Hepatocyte (in vitro differentiated cells): ENCODE data around the gene TRIM51. TPM values are rescaled to one million over a fixed set of nuclear protein-coding genes. Genes with fewer than 3 reads are reported as not detected.

Experiments
- DNase-seq: peaks from one replicate; pipeline ENCODE4 v3.0.0-alpha.2; 2016; ENCODE audit warnings: low spot score
- H2AFZ ChIP-seq: fragments of 200-600 bp; sonication (generic); 2 replicates; pipeline ENCODE4 v1.6.0; 2016; ENCODE audit warnings: antibody characterized with exemption, mild to moderate bottlenecking
- H3K27ac ChIP-seq: fragments of 200-600 bp; sonication (generic); 2 replicates; pipeline ENCODE4 v1.5.1; 2016; ENCODE audit warnings: mild to moderate bottlenecking
- H3K27me3 ChIP-seq: fragments of 200-600 bp; sonication (generic); 2 replicates; pipeline ENCODE4 v1.6.1; 2016
- H3K36me3 ChIP-seq: fragments of 200-600 bp; sonication (generic); replicated peaks from 2 replicates; pipeline ENCODE4 v1.5.1; 2016; ENCODE audit warnings: low read depth; ENCODE audit not compliant: insufficient read depth
- H3K4me1 ChIP-seq: fragments of 200-600 bp; sonication (generic); 2 replicates; pipeline ENCODE4 v1.5.1; 2016; ENCODE audit warnings: mild to moderate bottlenecking, moderate library complexity; ENCODE audit not compliant: insufficient read depth
- H3K4me2 ChIP-seq: fragments of 200-600 bp; sonication (generic); 2 replicates; pipeline ENCODE4 v1.6.0; 2016
- H3K4me3 ChIP-seq: fragments of 200-600 bp; sonication (generic); 2 replicates; pipeline ENCODE4 v1.5.1; 2016; ENCODE audit warnings: mild to moderate bottlenecking
- H3K79me2 ChIP-seq: fragments of 200-600 bp; sonication (generic); 2 replicates; pipeline ENCODE4 v1.6.0; 2017; ENCODE audit warnings: mild to moderate bottlenecking
- H3K9me2 ChIP-seq: fragments of 200-600 bp; sonication (generic); replicated peaks from 2 replicates; pipeline ENCODE4 v1.6.0; 2017; ENCODE audit warnings: mild to moderate bottlenecking; ENCODE audit not compliant: insufficient read depth
- H3K9me3 ChIP-seq: fragments of 200-600 bp; sonication (generic); 2 replicates; pipeline ENCODE4 v1.5.1; 2016; ENCODE audit warnings: low read depth, mild to moderate bottlenecking
- H4K20me1 ChIP-seq: fragments of 200-600 bp; sonication (generic); 2 replicates; pipeline ENCODE4 v1.6.0; 2016; ENCODE audit warnings: mild to moderate bottlenecking; ENCODE audit not compliant: insufficient read depth, poor library complexity, severe bottlenecking
- EZH2 ChIP-seq: fragments of 200-600 bp; sonication (generic); IDR thresholded peaks from 2 replicates; pipeline ENCODE4 v1.6.1; 2016; ENCODE audit warnings: antibody characterized with exemption, mild to moderate bottlenecking, borderline replicate concordance
- EZH2phosphoT487 ChIP-seq: fragments of 200-600 bp; sonication (generic); IDR thresholded peaks from one replicate; pipeline ENCODE4 v1.6.1; 2018; ENCODE audit warnings: antibody characterized with exemption, mild to moderate bottlenecking, low read depth, moderate library complexity; ENCODE audit not compliant: unreplicated experiment, severe bottlenecking
- WGBS: methylation state at CpG from one replicate; pipeline ENCODE4 v1.1.6; 2016; ENCODE audit warnings: low lambda C conversion rate; ENCODE audit errors: missing lambda C conversion rate; 5-methylcytosine and 5-hydroxymethylcytosine counted together
- polyA plus RNA-seq: library from polyadenylated mRNA; unstranded; fragments of >200 nt; fragmentation: Nextera tagmentation; extraction: Ambion mirVana; gene quantifications from 2 replicates; pipeline ENCODE4 v1.2.1, GENCODE V29; 2016
- total RNA-seq: library from RNA; depleted of rRNA; stranded (reverse); fragments of >200 nt; gene quantifications from 2 replicates; pipeline ENCODE4 v1.2.3, GENCODE V29; 2014
- TF ChIP-seq, protein P1 (sequence below): fragments of 200-600 bp; sonication (generic); IDR thresholded peaks from 2 replicates; pipeline ENCODE4 v1.5.1; 2016; ENCODE audit warnings: antibody characterized with exemption, mild to moderate bottlenecking; ENCODE audit not compliant: poor library complexity

The TRIM51 gene
- total and polyA plus RNA-seq, 2 experiments from 2014 or later, result not detected

DNA sequence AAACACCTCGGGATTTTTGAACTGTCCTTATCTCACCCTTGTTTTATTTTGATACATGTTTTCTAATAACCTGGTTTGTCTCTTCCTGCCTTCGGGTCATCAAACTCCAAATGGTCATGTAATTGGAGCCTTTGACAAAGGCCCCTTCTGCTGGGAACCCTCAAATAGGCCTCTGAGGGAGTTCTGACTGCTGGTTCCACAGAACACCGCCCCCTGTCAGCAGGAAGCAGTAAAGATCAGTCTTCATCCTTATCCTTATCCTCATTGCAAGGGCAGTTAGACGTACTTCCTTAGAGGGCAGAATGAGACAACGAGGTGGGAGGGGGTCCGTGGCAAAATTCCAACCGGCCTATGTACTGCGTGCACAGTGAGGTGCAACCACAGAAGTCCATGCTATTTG lies 12.1 kb downstream of the TRIM51 start:
- H3K4me3 ChIP-seq, result no peak overlapping the region
- 70% methylated on average over 8 of the region's 8 CpGs for WGBS
- H3K9me2 ChIP-seq, result no peaks in the 10 kb centered on the region
- H3K79me2 ChIP-seq, result no peaks in the 10 kb centered on the region
- TF ChIP-seq, protein P1, sequence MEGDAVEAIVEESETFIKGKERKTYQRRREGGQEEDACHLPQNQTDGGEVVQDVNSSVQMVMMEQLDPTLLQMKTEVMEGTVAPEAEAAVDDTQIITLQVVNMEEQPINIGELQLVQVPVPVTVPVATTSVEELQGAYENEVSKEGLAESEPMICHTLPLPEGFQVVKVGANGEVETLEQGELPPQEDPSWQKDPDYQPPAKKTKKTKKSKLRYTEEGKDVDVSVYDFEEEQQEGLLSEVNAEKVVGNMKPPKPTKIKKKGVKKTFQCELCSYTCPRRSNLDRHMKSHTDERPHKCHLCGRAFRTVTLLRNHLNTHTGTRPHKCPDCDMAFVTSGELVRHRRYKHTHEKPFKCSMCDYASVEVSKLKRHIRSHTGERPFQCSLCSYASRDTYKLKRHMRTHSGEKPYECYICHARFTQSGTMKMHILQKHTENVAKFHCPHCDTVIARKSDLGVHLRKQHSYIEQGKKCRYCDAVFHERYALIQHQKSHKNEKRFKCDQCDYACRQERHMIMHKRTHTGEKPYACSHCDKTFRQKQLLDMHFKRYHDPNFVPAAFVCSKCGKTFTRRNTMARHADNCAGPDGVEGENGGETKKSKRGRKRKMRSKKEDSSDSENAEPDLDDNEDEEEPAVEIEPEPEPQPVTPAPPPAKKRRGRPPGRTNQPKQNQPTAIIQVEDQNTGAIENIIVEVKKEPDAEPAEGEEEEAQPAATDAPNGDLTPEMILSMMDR, result no peak
- no peak for TF ChIP-seq EZH2phosphoT487
- TF ChIP-seq EZH2, result no peak
- no peak overlapping the region for H3K4me2 ChIP-seq
- no peaks in the 10 kb centered on the region for H3K9me3 ChIP-seq
- H4K20me1 ChIP-seq, result no peaks in the 10 kb centered on the region
- H2AFZ ChIP-seq, result no peak overlapping the region
- no peak for DNase-seq
- no peaks in the 10 kb centered on the region for H3K36me3 ChIP-seq
- no peaks in the 10 kb centered on the region for H3K4me1 ChIP-seq
- H3K27me3 ChIP-seq, result no peaks in the 10 kb centered on the region
- H3K27ac ChIP-seq, result no peak overlapping the region

DNA sequence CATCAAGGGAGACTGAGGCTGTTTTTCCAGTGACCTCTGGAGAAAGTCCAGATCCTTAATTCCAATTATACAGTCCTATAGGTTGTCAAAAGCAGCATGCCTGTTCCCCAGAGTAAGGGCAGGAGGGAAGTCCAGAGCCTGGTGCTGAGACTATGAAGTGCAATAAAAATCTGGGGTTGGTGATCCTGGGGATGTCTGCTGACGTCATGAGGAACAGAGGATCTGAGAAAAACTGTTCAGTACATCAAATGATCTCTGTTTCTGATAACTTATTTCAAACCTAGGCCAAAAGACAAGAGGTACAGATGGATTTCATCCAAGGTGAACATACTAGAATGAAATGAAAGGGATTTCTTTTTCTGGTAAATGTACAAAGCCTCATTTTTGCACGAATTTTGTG lies 19.2 kb downstream of the TRIM51 start:
- Histone ChIP-seq H3K4me3 (no peak overlapping the region), H3K79me2 (no peaks in the 10 kb centered on the region), H3K4me1 (no peaks in the 10 kb centered on the region), H4K20me1 (no peaks in the 10 kb centered on the region), H3K36me3 (no peaks in the 10 kb centered on the region), H3K9me2 (no peaks in the 10 kb centered on the region), H3K27ac (no peak overlapping the region), H3K9me3 (no peaks in the 10 kb centered on the region), H2AFZ (no peak overlapping the region), H3K27me3 (no peaks in the 10 kb centered on the region), H3K4me2 (no peak overlapping the region)
- 17% methylated on average over 2 of the region's 2 CpGs for WGBS
- TF ChIP-seq EZH2, result no peak
- TF ChIP-seq, protein P1, result no peak
- no peak for DNase-seq

DNA sequence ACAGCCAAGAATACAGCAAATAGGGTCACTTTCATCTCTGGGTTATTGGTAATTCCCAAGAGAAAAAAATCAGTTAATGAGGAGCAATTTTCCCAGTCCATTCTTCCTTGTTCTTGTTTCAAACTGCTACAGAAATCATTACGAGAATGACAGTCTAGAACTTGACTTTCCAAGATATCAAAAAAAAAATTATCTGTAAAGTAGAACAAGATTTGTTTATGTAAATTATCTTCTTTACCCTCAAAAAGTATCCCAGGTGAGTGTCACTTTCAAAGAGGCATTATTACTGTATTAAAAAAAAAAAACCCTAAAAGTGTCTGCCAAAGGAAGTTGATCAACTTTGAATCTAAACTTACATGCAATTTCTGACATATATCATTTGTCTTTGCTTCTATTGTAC lies 31.4 kb downstream of the TRIM51 start, which contains the start of gene OR5W2:
Gene OR5W2 (minus strand): TSS at position 101 of the 400 bp plus-strand sequence. CDS start 0 bp downstream, at position 101.
- H2AFZ ChIP-seq, result no peak within 1 kb of the TSS
- H3K4me2 ChIP-seq, result no peak within 1 kb of the TSS
- H3K27ac ChIP-seq, result no peak within 1 kb of the TSS
- TF ChIP-seq, protein P1, result no peak
- TF ChIP-seq EZH2phosphoT487, result no peak
- TF ChIP-seq EZH2, result no peak
- no peaks in the 10 kb centered on the region for H3K4me1 ChIP-seq
- DNase-seq, result no peak
- H3K27me3 ChIP-seq, result no peaks in the 10 kb centered on the region
- H4K20me1 ChIP-seq, result no peaks in the 10 kb centered on the region
- H3K36me3 ChIP-seq, result no peaks in the 10 kb centered on the region
- 69% methylated on average over 1 of the region's 1 CpG for WGBS
- no peak within 1 kb of the TSS for H3K4me3 ChIP-seq
- H3K9me3 ChIP-seq, result peaks cover under 1% of the 10 kb centered on the region
- H3K79me2 ChIP-seq, result no peaks in the 10 kb centered on the region
- no peaks in the 10 kb centered on the region for H3K9me2 ChIP-seq

DNA sequence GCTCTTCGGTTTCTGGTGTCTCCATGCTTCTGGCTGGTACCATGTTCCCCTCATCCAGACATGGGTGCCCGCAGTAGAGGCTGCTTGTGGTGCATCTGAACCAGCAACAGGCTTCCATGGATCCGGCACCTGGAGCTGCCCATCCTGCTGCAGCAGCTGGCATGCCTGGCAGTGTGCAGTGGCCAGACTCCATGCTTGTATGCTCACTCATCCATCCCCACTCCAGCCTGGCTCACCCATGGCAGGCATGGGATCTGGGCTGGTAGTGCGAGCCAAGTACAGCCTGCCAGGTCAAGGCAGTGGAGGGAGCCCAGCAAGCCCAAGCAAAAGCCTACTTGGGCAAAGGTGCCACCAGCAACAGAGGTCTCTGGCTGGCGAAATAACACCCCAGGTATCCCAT lies 37.4 kb downstream of the TRIM51 start:
- WGBS, result 84% methylated on average over 5 of the region's 5 CpGs
- no peaks in the 10 kb centered on the region for H3K9me3 ChIP-seq
- no peaks in the 10 kb centered on the region for H3K4me1 ChIP-seq
- TF ChIP-seq EZH2 (no peak), EZH2phosphoT487 (no peak)
- TF ChIP-seq, protein P1, result no peak
- H3K4me3 ChIP-seq, result no peak overlapping the region
- no peak overlapping the region for H3K27ac ChIP-seq
- DNase-seq, result no peak
- H3K36me3 ChIP-seq, result no peaks in the 10 kb centered on the region
- no peaks in the 10 kb centered on the region for H3K27me3 ChIP-seq
- no peaks in the 10 kb centered on the region for H3K79me2 ChIP-seq
- H3K4me2 ChIP-seq, result no peak overlapping the region
- no peaks in the 10 kb centered on the region for H3K9me2 ChIP-seq
- H2AFZ ChIP-seq, result no peak overlapping the region
- no peaks in the 10 kb centered on the region for H4K20me1 ChIP-seq
